ENCODE measurements around the gene FAM163A. TPM values are rescaled to one million over a fixed set of nuclear protein-coding genes. Genes with fewer than 3 reads are reported as not detected.

Gene FAM163A
- total and polyA plus RNA-seq, 9 of the 15 experiments (the other 6 are each of a cell fraction or from before 2014, with no cell fraction given): not detected

GRCh38 chr1:179702946-179703539 lies 40.0 kb upstream of the FAM163A start:
- H3K9ac ChIP-seq (ENCODE audit: insufficient read depth in 1 of 2, low read depth in 2 of 2, low read length in 2 of 2): no peak overlapping the region
- ChIA-PET POLR2A (interaction anchor here (0.7 to 0.9 kb wide), 2 partner anchors 112 to 456 kb away, joined by 3 read pairs; no protein-coding TSS in a partner anchor), CTCF (ENCODE audit: low intra/inter-chr PET ratio) (no interaction called here)
- no peak for FAIRE-seq
- no peak overlapping the region for H3K4me3 ChIP-seq
- H2AFZ ChIP-seq (ENCODE audit: low read depth, low read length): no peak overlapping the region
- H4K20me1 ChIP-seq (replicated peaks; ENCODE audit: control insufficient read depth, insufficient read depth, low read length): no peaks in the 10 kb centered on the region
- intact Hi-C loops (cut with micrococcal nuclease) (no loop called here), in situ Hi-C loops (cut with MboI) (loop anchor here (10.0 kb wide), 1 partner anchor 712 kb away; no protein-coding TSS in a partner anchor)
- H3K4me1 ChIP-seq (replicated peaks in 1 of 2; ENCODE audit: control insufficient read depth in 2 of 2, insufficient read depth in 2 of 2, low read length in 2 of 2): no peaks in the 10 kb centered on the region
- H3K79me2 ChIP-seq (ENCODE audit: control insufficient read depth, insufficient read depth, low read length): no peaks in the 10 kb centered on the region
- DNase-seq (ENCODE audit: extremely low read depth in 1 of 4, low spot score in 3 of 4): no peak
- no TSS peak for BruUV-seq (replicated peaks)
- H3K36me3 ChIP-seq (ENCODE audit: control insufficient read depth, insufficient read depth, low read length): no peaks in the 10 kb centered on the region
- no peaks in the 10 kb centered on the region; a peak in 1 of 5 replicates for H3K27me3 ChIP-seq (ENCODE audit: control insufficient read depth in 2 of 2, insufficient read depth in 2 of 2, low read length in 2 of 2)
- 3% methylated on average over 5 of the region's 5 CpGs for WGBS (ENCODE audit: insufficient coverage, low coverage, missing lambda C conversion rate)
- no peaks in the 10 kb centered on the region for H3K9me1 ChIP-seq (ENCODE audit: control insufficient read depth, insufficient read depth, low read length)
- no peak overlapping the region for H3K27ac ChIP-seq (ENCODE audit: extremely low read depth, low read depth, low read length)
- H3K4me2 ChIP-seq (ENCODE audit: insufficient read depth, low read length): no peak overlapping the region
- H3K9me3 ChIP-seq (replicated peaks; ENCODE audit: control insufficient read depth, insufficient read depth, low read depth, low read length): no peaks in the 10 kb centered on the region
- ATAC-seq: no peak
- TF ChIP-seq NUFIP1 (IDR thresholded peaks at IDR 0.05; ENCODE audit: partially characterized antibody) (no peak), ZNF12 (CRISPR knock-in tag; IDR thresholded peaks at IDR 0.05) (no peak), ZNF584 (CRISPR knock-in tag; IDR thresholded peaks at IDR 0.05; ENCODE audit: low read depth) (no peak), CBX1 (IDR thresholded peaks at IDR 0.05; ENCODE audit: low read depth) (no peak), CREB3 (tag; conservative IDR thresholded peaks at IDR 0.05; ENCODE audit: low read depth) (no peak), LEF1 (IDR thresholded peaks at IDR 0.05) (no peak), ZNF395 (CRISPR knock-in tag; IDR thresholded peaks at IDR 0.05) (no peak), MGA (IDR thresholded peaks at IDR 0.05) (no peak)
